Fibroblast of gingiva (primary cell): ENCODE measurements around the gene PHC3.
"Not testable (repeated sequence)": the region's sequence is repeated elsewhere in the genome, so short reads cannot be mapped to it uniquely, and the experiment has no call there.

ENCODE experiments used
- DNase-seq: peaks from one replicate; pipeline ENCODE4 v3.0.0-alpha.2; 2011; ENCODE audit warnings: low read depth

Gene PHC3, protein sequence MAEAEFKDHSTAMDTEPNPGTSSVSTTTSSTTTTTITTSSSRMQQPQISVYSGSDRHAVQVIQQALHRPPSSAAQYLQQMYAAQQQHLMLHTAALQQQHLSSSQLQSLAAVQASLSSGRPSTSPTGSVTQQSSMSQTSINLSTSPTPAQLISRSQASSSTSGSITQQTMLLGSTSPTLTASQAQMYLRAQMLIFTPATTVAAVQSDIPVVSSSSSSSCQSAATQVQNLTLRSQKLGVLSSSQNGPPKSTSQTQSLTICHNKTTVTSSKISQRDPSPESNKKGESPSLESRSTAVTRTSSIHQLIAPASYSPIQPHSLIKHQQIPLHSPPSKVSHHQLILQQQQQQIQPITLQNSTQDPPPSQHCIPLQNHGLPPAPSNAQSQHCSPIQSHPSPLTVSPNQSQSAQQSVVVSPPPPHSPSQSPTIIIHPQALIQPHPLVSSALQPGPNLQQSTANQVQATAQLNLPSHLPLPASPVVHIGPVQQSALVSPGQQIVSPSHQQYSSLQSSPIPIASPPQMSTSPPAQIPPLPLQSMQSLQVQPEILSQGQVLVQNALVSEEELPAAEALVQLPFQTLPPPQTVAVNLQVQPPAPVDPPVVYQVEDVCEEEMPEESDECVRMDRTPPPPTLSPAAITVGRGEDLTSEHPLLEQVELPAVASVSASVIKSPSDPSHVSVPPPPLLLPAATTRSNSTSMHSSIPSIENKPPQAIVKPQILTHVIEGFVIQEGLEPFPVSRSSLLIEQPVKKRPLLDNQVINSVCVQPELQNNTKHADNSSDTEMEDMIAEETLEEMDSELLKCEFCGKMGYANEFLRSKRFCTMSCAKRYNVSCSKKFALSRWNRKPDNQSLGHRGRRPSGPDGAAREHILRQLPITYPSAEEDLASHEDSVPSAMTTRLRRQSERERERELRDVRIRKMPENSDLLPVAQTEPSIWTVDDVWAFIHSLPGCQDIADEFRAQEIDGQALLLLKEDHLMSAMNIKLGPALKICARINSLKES

DNA sequence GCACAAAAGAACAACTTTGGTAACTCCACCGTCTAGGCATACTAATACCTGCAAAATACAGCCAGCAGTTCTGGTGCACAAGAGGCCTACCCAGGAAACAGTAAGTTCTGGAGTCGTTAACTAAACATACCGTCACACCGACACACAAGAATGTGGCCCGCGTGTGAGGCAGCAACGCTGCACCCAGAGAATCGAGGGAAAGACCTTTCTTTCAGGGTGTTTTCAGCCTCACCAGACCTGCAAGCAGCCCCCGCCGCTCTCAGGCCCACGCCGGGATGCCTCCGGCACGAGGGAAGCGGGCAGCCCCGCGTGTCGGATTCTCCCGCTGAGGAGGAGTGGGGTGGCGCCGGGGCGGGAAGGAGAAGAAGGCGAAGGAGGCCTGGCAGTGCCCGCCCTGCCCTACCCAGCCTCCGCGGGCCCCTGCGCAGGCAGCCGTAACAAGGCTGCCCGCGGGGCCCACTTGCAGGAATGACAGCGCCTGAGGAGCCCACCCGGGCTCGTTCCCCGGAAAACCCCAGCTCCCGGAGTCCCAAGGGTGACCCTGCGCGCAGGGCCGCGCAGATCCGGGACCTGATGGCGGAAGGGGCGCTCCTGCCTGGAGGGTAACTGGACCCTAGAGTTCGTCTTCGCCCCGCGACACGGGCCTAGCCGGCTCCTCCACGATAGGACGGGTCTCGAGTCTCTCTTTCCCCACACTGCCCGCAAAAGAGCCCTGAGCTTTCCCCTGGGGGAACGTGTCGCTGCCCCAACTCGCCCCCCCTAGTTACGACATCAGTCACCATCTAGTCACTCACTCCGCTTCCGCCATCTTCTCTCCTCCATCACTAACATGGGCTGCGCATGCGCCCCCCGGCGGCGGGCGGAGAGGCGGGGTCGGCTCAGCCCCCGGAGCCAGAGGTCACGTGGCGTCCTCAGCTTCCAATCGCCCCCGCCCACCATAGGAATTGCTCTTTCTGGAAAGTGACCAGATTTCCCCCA lies at the start of gene PHC3:
Gene PHC3 (minus strand): TSS at position 826 of the 978 bp plus-strand sequence. CDS start 18 bp downstream, at position 808.
- peak; percentile 89 for DNase-seq

DNA sequence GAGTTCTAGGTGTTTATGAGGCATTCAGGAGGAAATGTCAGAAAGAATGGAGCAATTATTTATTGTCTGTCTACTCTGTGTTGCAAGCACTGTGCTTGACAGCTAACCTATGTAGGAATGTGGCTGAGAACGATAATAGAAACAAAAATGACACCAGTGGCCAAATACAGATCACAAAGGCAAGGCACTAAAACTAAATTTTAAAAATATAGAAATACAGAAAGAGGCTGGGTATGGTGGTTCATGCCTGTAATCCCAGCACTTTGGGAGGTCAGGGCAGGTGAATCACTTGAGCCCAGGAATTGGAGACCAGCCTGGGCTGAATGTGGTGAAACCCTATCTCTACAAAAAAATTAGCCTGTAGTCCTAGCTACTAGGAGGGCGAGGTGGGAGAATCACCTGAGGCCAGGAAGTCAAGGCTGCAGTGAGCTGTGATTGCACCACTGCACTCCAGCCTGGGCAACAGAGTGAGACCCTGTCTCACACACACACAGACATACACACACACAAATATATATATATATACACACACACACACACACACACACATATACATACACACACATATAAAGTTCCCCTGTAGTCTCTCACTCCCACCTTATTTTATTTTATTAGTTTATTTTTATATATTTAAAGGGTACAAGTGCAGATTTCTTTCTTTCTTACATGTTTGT lies 46.7 kb upstream of the PHC3 start:
- no peak for DNase-seq

DNA sequence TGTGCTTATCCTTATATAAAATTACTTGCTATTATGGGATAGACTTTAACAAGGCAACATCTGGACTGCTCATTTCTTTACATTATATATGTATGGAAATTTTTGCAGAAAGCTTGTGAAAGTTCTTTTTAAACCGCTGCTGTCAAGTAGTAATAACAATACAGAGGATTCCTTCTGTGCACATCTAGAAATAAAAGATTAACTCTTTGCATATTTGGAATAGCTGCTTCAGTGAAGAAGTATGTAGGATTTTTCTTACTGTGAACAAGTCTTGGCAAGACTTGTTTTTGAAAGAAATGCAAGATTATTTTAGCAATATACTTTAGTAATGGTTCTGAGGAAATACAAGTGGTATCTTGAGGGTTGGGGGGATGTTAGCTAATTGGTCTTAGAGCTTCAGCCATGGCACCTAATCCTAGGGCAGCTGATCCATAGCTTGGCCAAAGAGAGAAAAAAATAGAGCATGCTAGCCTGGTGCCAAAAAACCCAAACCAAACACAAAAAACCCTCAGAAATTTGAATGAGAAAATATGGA lies 45.0 kb upstream of the PHC3 start:
- peak; percentile 3 for DNase-seq

DNA sequence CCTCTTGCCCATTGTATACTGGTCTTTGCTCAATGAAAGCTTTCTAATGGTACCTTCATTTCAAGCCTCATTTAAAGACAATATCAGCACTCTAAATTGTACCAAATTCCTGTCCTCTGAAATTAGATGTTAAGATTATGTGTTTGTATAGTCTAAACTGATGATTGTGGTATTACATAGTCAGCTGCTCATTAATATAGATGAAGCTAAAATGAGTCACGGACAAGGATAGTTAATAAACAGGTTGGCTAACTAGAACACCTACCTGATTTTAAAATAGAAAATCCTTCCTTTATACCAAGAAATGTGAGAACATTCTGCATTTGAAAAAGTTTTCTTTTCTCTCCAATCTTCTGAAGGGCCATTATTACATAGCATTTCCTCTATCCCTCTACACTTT lies 43.6 kb upstream of the PHC3 start:
- DNase-seq, result no peak

DNA sequence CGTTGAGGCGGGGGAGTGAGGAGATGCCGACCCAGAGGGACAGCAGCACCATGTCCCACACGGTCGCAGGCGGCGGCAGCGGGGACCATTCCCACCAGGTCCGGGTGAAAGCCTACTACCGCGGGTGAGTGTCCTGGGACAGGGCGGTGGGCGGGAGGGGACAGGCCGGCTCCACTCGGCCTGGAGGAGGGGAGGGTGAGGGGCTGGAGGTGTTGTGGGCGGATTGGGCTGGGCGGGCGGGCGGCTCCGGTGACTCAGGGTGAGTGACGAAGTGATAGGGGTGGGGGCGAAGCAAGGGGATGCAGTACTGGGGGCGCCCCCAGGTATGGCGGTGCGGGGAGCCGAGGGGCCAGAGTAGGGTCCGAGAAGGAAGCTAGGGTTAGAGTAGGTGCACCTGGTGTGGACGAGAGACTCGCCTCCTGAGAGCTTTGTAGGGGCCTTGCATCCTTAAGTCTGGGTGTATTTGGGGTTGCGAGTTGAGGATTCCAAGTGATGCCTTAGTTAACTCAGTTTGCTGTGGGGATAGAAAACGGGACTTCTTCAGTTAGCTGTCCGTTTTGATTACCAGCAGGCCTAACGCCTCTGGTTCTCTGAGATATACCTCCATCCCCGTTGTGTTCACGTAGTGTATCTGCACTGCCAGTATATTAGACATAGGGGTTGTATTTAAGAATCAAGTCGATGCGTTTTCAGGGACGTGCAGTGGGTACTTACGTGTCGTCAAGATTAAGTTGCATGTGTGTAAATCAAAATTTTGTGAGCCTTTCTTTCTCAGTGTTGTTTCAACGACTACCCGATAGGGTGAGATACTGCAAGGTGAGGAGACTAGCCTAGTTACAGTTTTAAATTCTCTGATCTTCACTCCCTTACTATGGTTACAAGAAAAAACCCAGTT lies 41.4 kb upstream of the PHC3 start:
- DNase-seq, result peak; percentile 12

DNA sequence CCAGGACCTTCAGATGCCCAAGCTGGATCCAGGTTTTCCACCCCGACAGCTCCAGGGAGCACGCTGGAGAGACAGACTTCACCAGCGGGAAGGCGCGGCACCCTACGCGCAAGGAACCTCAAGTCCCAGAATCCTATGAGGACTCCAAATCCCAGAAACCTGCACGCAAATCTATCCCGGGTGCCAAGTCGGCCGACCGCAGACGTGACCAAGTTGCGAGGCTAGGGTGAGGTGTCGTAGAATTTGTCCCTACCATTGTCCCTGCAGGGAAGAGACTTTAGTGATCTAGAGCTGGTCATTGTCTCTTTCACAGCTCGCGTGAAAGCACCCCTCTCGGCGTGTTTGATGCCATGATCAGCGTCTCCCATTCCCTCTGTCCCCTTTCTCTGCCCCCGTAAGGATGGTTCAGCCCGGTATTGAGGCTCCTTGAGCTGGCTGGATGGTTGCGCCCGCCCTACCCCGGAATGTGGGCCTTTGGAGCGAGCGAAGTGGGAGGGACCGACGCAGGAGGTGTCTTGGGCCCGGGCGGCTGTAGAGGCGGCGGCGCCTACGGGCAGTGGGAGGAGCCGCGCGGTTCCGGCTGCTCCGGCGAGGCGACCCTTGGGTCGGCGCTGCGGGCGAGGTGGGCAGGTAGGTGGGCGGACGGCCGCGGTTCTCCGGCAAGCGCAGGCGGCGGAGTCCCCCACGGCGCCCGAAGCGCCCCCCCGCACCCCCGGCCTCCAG lies 40.6 kb upstream of the PHC3 start, which contains the start of gene PRKCI:
Gene PRKCI (plus strand): TSS at position 501 of the 723 bp plus-strand sequence. CDS start 246 bp downstream, outside the sequence.
- DNase-seq, result peak; percentile 98

DNA sequence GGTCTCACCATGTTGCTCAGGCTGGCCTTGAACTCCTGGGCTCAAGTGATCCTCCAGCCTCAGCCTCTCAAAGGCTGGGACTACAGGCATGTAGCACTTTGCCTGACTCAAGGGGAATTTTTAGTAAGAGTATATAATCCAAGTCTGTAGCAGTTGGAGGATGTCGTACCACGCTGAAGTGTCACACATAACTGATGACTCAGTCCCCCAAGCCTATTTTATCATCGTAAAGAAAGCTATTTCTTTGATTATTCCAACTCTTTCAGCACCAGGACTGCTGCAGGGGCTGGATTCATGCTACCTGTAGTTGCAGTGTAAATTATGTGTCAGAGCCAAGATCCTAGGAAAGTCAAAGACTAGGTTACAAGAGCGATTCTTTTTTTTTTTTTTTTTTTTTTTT lies 39.3 kb upstream of the PHC3 start:
- no peak for DNase-seq

DNA sequence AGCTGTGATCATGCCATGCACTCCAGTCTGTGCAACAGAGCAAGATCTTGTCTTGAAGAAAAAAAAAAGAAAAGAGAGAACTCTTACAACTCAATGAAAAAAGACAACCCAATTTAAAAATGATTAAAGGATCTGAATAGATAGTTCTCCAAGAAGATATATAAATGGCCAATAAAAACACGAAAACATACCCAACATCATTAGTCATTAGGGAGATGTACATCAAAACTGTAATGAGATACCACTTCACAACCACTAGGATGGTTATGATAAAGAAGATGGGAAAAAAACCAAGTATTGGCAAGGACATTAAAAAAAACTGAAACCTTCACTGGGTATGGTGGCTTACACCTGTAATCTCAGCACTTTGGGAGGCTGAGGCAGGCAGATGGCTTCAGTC lies 38.3 kb upstream of the PHC3 start:
- DNase-seq, result peak; percentile 6

DNA sequence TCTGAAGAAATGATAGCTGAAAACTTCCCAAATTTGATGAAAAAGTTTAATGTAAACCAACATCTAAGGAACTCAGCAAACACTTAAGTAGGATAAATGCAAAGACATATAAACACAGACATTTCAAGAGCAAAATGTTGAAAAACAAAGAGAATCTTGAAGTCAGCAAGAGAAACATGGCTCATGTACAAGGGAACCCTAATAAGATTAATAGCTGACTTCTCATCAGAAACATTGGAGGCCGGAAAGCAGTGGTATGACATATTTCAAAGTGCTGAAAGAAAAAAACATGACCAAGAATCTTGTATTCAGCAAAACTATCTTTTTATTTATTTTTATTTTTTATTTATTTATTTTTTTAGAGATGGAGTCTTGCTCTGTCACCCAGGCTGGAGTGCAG lies 30.1 kb upstream of the PHC3 start:
- DNase-seq, result no peak

DNA sequence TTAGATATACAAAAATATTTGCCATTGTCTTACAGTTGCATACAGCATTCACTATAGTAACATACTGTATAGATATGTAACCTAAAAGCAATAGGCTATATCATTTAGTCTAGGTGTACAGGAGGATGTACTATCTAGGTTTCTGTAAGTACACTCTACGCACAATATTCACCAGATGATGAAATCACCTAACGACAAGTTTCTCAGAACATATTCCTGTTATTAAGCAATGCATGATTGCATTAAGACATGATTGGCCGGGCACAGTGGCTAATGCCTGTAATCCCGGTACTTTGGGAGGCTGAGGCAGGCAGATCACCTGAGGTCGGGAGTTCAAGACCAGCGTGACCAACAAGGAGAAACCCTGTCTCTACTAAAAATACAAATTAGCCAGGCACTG lies 26.2 kb upstream of the PHC3 start:
- peak; percentile 15 for DNase-seq

DNA sequence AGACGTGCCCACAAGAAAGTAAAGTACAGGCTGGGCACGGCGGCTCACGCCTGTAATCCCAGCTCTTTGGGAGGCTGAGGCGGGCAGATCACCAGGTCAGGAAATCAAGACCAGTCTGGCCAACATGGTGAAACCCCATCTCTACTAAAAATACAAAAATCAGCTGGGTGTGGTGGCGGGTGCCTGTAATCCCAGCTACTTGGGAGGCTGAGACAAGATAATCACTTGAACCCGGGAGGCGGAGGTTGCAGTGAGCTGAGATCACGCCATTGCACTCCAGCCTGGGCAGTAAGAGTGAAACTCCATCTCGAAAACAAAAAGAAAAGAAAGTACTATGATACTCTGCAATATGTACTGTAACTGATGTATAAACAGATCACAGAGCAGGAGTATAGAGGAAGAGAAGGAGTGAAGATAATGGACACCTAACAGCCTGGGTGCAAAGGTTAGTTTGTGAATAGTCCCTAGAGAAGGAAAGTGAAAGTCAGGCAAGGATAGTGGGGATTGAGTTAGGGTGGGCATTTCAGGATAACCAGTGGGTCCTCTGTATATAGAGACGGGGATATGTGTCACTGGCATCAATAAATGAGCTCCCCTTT lies 24.7 kb upstream of the PHC3 start:
- not testable (repeated sequence) for DNase-seq

DNA sequence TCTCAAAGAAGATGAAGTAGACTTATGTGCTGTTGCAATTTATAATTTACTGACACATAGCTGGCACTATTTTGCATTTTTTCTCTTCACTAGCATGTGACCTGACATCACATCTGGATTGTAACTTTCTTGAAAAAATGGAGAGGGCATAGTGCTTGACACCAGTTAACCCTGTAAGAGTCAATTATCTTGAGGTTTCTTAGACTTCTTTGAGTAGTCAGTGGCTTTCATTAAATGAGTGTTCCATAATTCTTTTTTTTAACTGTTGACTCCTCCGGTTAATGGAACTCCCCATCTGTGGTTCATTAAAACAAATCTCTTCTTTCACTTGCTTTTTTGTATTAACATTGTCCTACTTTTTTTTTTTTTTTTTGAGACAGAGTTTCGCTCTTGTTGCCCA lies 23.8 kb upstream of the PHC3 start:
- DNase-seq, result peak; percentile 79

DNA sequence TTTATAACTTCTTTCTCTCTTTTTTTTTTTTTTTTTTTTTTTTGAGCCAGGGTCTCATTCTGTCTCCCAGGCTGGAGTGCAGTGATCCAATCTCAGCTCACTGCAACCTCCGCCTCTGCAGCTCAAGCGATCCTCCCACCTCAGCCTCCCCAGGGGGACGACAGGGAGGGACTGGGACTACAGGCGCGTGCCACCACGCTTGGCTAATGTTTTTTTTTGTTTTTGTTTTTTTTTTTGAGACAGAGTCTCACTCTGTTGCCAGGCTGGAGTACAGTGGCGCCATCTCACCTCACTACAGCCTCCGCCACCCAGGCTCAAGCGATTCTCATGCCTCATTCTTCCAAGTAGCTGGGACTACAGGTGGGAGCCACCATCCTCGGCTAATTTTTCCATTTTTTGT lies 23.0 kb upstream of the PHC3 start:
- DNase-seq, result no peak

DNA sequence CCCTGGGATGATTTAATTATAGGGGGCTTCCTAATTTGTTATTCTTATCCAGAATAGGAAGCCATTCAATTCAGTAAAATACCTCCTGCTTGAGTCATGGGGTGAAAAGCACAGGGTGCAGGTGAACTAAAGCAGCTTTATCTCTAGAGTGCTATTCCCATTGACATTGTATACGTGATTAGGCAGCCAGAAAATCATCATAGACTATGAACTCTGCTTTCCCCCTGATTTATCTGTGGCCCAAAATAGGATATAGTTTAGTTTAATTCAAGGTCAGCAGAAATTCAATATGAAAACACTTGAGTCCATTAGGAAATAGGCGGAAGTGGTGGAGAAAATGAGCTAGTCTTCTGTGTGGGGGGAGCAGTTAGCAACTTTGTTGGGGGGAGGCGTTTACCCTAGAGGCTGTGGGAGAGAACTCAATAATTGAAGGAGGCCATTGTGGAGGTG lies 22.5 kb upstream of the PHC3 start:
- DNase-seq, result no peak

DNA sequence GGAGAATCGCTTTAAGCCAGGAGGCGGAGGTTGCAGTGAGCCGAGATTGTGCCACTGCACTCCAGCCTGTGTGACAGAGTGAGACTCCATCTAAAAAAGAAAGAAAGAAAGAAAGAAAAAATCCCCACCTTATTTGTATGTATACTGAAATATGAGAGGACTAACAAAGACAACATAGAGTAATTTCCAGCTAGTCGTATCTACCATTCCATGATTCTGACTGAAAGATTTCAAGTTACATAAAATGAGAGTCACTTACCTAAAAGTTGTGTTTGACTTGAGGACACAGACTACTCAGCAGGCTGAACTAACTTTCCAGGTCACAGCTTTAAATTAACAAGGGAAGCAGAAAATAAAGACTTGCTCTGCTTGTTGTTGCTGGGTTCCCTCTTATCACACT lies 21.9 kb upstream of the PHC3 start:
- no peak for DNase-seq

DNA sequence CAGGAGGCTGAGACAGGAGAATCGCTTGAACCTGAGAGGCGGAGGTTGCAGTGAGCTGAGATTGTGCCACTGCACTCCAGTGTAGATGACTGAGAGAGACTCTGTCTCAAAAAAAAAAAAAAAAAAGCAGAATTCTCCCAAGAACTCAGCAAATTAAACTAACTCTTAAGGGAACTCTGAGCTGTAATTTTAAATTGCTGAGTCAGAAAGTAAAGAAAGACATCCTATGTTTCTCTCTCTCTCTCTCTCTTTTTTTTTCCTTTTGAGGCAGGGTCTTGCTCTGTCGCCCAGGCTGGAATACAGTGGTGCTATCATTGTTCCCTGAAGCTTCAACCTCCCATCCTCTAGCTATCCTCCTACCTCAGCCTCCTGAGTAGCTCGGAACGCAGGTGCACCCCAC lies 20.0 kb upstream of the PHC3 start:
- no peak for DNase-seq

DNA sequence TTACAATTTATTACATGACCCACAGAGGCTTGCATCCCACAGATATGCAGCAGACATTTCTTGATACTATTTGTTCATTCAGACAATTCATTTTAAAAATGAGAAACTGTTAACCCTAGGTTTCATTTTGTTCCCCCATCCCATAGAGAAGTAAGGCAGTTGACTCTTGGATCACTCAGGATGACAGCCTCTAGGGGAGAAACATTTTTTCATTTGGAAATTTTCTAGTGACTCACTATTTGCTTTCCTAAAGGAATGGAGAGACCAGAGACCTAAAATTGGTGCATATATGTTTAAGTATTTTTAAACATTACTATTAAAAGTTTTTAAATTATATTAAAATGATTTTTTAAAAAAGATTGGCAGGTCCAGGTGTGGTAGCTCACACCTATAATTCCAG lies 19.5 kb upstream of the PHC3 start:
- no peak for DNase-seq

DNA sequence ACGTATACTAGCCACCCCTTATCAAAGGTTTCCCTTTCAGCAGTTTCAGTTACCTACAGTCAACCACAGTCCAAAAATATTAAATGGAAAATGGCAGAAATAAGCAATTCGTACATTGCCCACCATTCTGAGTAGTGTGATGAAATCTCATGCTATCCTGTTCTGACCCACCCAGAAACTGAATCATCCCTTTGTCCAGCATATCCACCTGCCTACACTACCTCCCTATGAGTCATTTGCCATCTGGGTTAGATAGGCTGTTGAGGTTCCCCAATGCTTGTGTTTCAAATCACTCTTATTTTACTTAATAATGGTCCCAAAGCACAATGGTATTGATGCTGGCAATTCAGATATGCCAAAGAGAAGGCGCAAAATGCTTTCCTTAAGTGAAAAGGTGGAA lies 15.3 kb upstream of the PHC3 start:
- no peak for DNase-seq
